ENCODE measurements around the gene GAST. TPM values are rescaled to one million over a fixed set of nuclear protein-coding genes. Genes with fewer than 3 reads are reported as not detected.

Gene GAST
- total RNA-seq, 1 donor from 2014 or later, result not detected

- Histone ChIP-seq H3K36me3 (ENCODE audit: control insufficient read depth in 3 of 3, insufficient read depth in 3 of 3, low read length in 3 of 3) (no peaks in the 10 kb centered on the region), H3K4me1 (ENCODE audit: control insufficient read depth in 3 of 3, insufficient read depth in 3 of 3, low read length in 3 of 3) (no peaks in the 10 kb centered on the region), H3K9me3 (ENCODE audit: control insufficient read depth in 3 of 3, low read length in 3 of 3) (no peaks in the 10 kb centered on the region), H3K27ac (ENCODE audit: low read depth, low read length) (no peak overlapping the region), H3K4me3 (ENCODE audit: low read length in 3 of 3) (no peak overlapping the region), H3K27me3 (ENCODE audit: control insufficient read depth in 3 of 3, insufficient read depth in 3 of 3, low read length in 3 of 3) (peaks cover 0 to 3% (median 0%) of the 10 kb centered on the region in 3 donors), H3K9ac (ENCODE audit: low read depth in 1 of 3, low read length in 3 of 3) (no peak overlapping the region)
These were observed 4.1 kb upstream of the GAST start for GRCh38 chr17:41707803-41708669.

GRCh38 chr17:41710472-41711090, 1.6 kb upstream of the GAST start:
- Histone ChIP-seq H3K4me3 (ENCODE audit: low read length in 3 of 3) (no peak overlapping the region), H3K36me3 (ENCODE audit: control insufficient read depth in 3 of 3, insufficient read depth in 3 of 3, low read length in 3 of 3) (no peaks in the 10 kb centered on the region), H3K9ac (ENCODE audit: low read depth in 1 of 3, low read length in 3 of 3) (no peak overlapping the region), H3K27me3 (ENCODE audit: control insufficient read depth in 3 of 3, insufficient read depth in 3 of 3, low read length in 3 of 3) (peaks cover 0 to 3% (median 0%) of the 10 kb centered on the region in 3 donors), H3K4me1 (ENCODE audit: control insufficient read depth in 3 of 3, insufficient read depth in 3 of 3, low read length in 3 of 3) (no peaks in the 10 kb centered on the region), H3K9me3 (ENCODE audit: control insufficient read depth in 3 of 3, low read length in 3 of 3) (no peaks in the 10 kb centered on the region), H3K27ac (ENCODE audit: low read depth, low read length) (no peak overlapping the region)

- no peak overlapping the region for H3K4me3 ChIP-seq (ENCODE audit: low read length in 3 of 3)
- no peaks in the 10 kb centered on the region for H3K27me3 ChIP-seq (ENCODE audit: control insufficient read depth in 3 of 3, insufficient read depth in 3 of 3, low read length in 3 of 3)
- H3K9me3 ChIP-seq (ENCODE audit: control insufficient read depth in 3 of 3, low read length in 3 of 3), result no peaks in the 10 kb centered on the region
- H3K4me1 ChIP-seq (ENCODE audit: control insufficient read depth in 3 of 3, insufficient read depth in 3 of 3, low read length in 3 of 3), result no peaks in the 10 kb centered on the region
- H3K27ac ChIP-seq (ENCODE audit: low read depth, low read length), result no peak overlapping the region
- H3K9ac ChIP-seq (ENCODE audit: low read depth in 1 of 3, low read length in 3 of 3), result no peak overlapping the region
- no peaks in the 10 kb centered on the region for H3K36me3 ChIP-seq (ENCODE audit: control insufficient read depth in 3 of 3, insufficient read depth in 3 of 3, low read length in 3 of 3)
These were observed 5.5 kb downstream of the GAST start for GRCh38 chr17:41717408-41718286.

- Histone ChIP-seq H3K4me1 (ENCODE audit: control insufficient read depth in 3 of 3, insufficient read depth in 3 of 3, low read length in 3 of 3) (no peaks in the 10 kb centered on the region), H3K27ac (ENCODE audit: low read depth, low read length) (no peak overlapping the region), H3K4me3 (ENCODE audit: low read length in 3 of 3) (no peak overlapping the region), H3K36me3 (ENCODE audit: control insufficient read depth in 3 of 3, insufficient read depth in 3 of 3, low read length in 3 of 3) (no peaks in the 10 kb centered on the region), H3K9ac (ENCODE audit: low read depth in 1 of 3, low read length in 3 of 3) (no peak overlapping the region), H3K9me3 (ENCODE audit: control insufficient read depth in 3 of 3, low read length in 3 of 3) (no peaks in the 10 kb centered on the region), H3K27me3 (ENCODE audit: control insufficient read depth in 3 of 3, insufficient read depth in 3 of 3, low read length in 3 of 3) (no peaks in the 10 kb centered on the region)
These were observed 6.1 kb downstream of the GAST start for GRCh38 chr17:41718287-41718645.

GRCh38 chr17:41722231-41722630, 10.1 kb downstream of the GAST start:
- Histone ChIP-seq H3K4me3 (ENCODE audit: low read length in 3 of 3) (no peak overlapping the region), H3K27me3 (ENCODE audit: control insufficient read depth in 3 of 3, insufficient read depth in 3 of 3, low read length in 3 of 3) (peaks cover 0 to 13% (median 3%) of the 10 kb centered on the region in 3 donors), H3K9me3 (ENCODE audit: control insufficient read depth in 3 of 3, low read length in 3 of 3) (no peaks in the 10 kb centered on the region), H3K36me3 (ENCODE audit: control insufficient read depth in 3 of 3, insufficient read depth in 3 of 3, low read length in 3 of 3) (no peaks in the 10 kb centered on the region), H3K9ac (ENCODE audit: low read depth in 1 of 3, low read length in 3 of 3) (no peak overlapping the region), H3K27ac (ENCODE audit: low read depth, low read length) (no peak overlapping the region), H3K4me1 (ENCODE audit: control insufficient read depth in 3 of 3, insufficient read depth in 3 of 3, low read length in 3 of 3) (no peaks in the 10 kb centered on the region)

- H3K27ac ChIP-seq (ENCODE audit: low read depth, low read length), result no peak overlapping the region
- no peak overlapping the region for H3K9ac ChIP-seq (ENCODE audit: low read depth in 1 of 3, low read length in 3 of 3)
- no peaks in the 10 kb centered on the region for H3K4me1 ChIP-seq (ENCODE audit: control insufficient read depth in 3 of 3, insufficient read depth in 3 of 3, low read length in 3 of 3)
- H3K36me3 ChIP-seq (ENCODE audit: control insufficient read depth in 3 of 3, insufficient read depth in 3 of 3, low read length in 3 of 3), result no peaks in the 10 kb centered on the region
- peaks cover 0 to 17% (median 3%) of the 10 kb centered on the region in 3 donors for H3K27me3 ChIP-seq (ENCODE audit: control insufficient read depth in 3 of 3, insufficient read depth in 3 of 3, low read length in 3 of 3)
- no peak overlapping the region for H3K4me3 ChIP-seq (ENCODE audit: low read length in 3 of 3)
- H3K9me3 ChIP-seq (ENCODE audit: control insufficient read depth in 3 of 3, low read length in 3 of 3), result no peaks in the 10 kb centered on the region
These were observed 11.8 kb downstream of the GAST start for GRCh38 chr17:41723801-41724475.

GRCh38 chr17:41724476-41725050, 12.4 kb downstream of the GAST start:
- H3K9ac ChIP-seq (ENCODE audit: low read depth in 1 of 3, low read length in 3 of 3), result no peak overlapping the region
- no peaks in the 10 kb centered on the region for H3K9me3 ChIP-seq (ENCODE audit: control insufficient read depth in 3 of 3, low read length in 3 of 3)
- H3K27me3 ChIP-seq (ENCODE audit: control insufficient read depth in 3 of 3, insufficient read depth in 3 of 3, low read length in 3 of 3), result peaks cover 0 to 17% (median 3%) of the 10 kb centered on the region in 3 donors
- H3K27ac ChIP-seq (ENCODE audit: low read depth, low read length), result no peak overlapping the region
- H3K4me1 ChIP-seq (ENCODE audit: control insufficient read depth in 3 of 3, insufficient read depth in 3 of 3, low read length in 3 of 3), result no peaks in the 10 kb centered on the region
- no peak overlapping the region for H3K4me3 ChIP-seq (ENCODE audit: low read length in 3 of 3)
- H3K36me3 ChIP-seq (ENCODE audit: control insufficient read depth in 3 of 3, insufficient read depth in 3 of 3, low read length in 3 of 3), result no peaks in the 10 kb centered on the region

GRCh38 chr17:41725134-41725533, 13.0 kb downstream of the GAST start:
- Histone ChIP-seq H3K36me3 (ENCODE audit: control insufficient read depth in 3 of 3, insufficient read depth in 3 of 3, low read length in 3 of 3) (no peaks in the 10 kb centered on the region), H3K27me3 (ENCODE audit: control insufficient read depth in 3 of 3, insufficient read depth in 3 of 3, low read length in 3 of 3) (peaks cover 0 to 18% (median 4%) of the 10 kb centered on the region in 3 donors), H3K4me1 (ENCODE audit: control insufficient read depth in 3 of 3, insufficient read depth in 3 of 3, low read length in 3 of 3) (no peaks in the 10 kb centered on the region), H3K4me3 (ENCODE audit: low read length in 3 of 3) (no peak overlapping the region), H3K27ac (ENCODE audit: low read depth, low read length) (no peak overlapping the region), H3K9me3 (ENCODE audit: control insufficient read depth in 3 of 3, low read length in 3 of 3) (no peaks in the 10 kb centered on the region), H3K9ac (ENCODE audit: low read depth in 1 of 3, low read length in 3 of 3) (no peak overlapping the region)

GRCh38 chr17:41728056-41728455, 15.9 kb downstream of the GAST start:
- H3K36me3 ChIP-seq (ENCODE audit: control insufficient read depth in 3 of 3, insufficient read depth in 3 of 3, low read length in 3 of 3), result no peaks in the 10 kb centered on the region

More at GRCh38 chr17:41728056-41728455, 15.9 kb downstream of the GAST start:
- peaks cover 14 to 44% (median 19%) of the 10 kb centered on the region in 3 donors for H3K27me3 ChIP-seq (ENCODE audit: control insufficient read depth in 3 of 3, insufficient read depth in 3 of 3, low read length in 3 of 3)
- no peak overlapping the region for H3K27ac ChIP-seq (ENCODE audit: low read depth, low read length)
- H3K9ac ChIP-seq (ENCODE audit: low read depth in 1 of 3, low read length in 3 of 3), result no peak overlapping the region
- H3K4me1 ChIP-seq (ENCODE audit: control insufficient read depth in 3 of 3, insufficient read depth in 3 of 3, low read length in 3 of 3), result no peaks in the 10 kb centered on the region
- no peak overlapping the region for H3K4me3 ChIP-seq (ENCODE audit: low read length in 3 of 3)
- no peaks in the 10 kb centered on the region for H3K9me3 ChIP-seq (ENCODE audit: control insufficient read depth in 3 of 3, low read length in 3 of 3)

Data from skeletal muscle tissue (tissue), 4 donors.